ENCODE results near the gene MEGF6.
"Not testable (repeated sequence)": the region's sequence is repeated elsewhere in the genome, so short reads cannot be mapped to it uniquely, and the experiment has no call there.

MEGF6 gene

GRCh38 chr1:3575515-3575914 is 35.8 kb downstream of the MEGF6 start:
- not testable (repeated sequence) for DNase-seq (ENCODE audit: low read depth in 3 of 3)

- no peak for DNase-seq (ENCODE audit: low read depth in 3 of 3)
These were observed 37.8 kb downstream of the MEGF6 start for GRCh38 chr1:3573500-3573899.

- not testable (repeated sequence) for DNase-seq (ENCODE audit: low read depth in 3 of 3)
These were observed 38.7 kb downstream of the MEGF6 start for GRCh38 chr1:3572638-3573037.

GRCh38 chr1:3571263-3571662 is 40.0 kb downstream of the MEGF6 start:
- no peak for DNase-seq (ENCODE audit: low read depth in 3 of 3)

GRCh38 chr1:3570066-3570986 is 41.0 kb downstream of the MEGF6 start:
- DNase-seq (ENCODE audit: low read depth in 3 of 3), result no peak

GRCh38 chr1:3569436-3569835 is 41.9 kb downstream of the MEGF6 start:
- no peak for DNase-seq (ENCODE audit: low read depth in 3 of 3)

- no peak for DNase-seq (ENCODE audit: low read depth in 3 of 3)
These were observed 42.4 kb downstream of the MEGF6 start for GRCh38 chr1:3568815-3569435.

GRCh38 chr1:3566951-3567804 is 44.1 kb downstream of the MEGF6 start:
- DNase-seq (ENCODE audit: low read depth in 3 of 3), result no peak

- DNase-seq (ENCODE audit: low read depth in 3 of 3), result no peak
These were observed 45.1 kb downstream of the MEGF6 start for GRCh38 chr1:3566003-3566885.

- no peak for DNase-seq (ENCODE audit: low read depth in 3 of 3)
These were observed 46.1 kb downstream of the MEGF6 start for GRCh38 chr1:3564921-3565831.

- DNase-seq (ENCODE audit: low read depth in 3 of 3), result no peak
These were observed 47.7 kb downstream of the MEGF6 start for GRCh38 chr1:3563610-3564009.

GRCh38 chr1:3563125-3563524 is 48.2 kb downstream of the MEGF6 start:
- no peak for DNase-seq (ENCODE audit: low read depth in 3 of 3)

- DNase-seq (ENCODE audit: low read depth in 3 of 3), result no peak
These were observed 48.6 kb downstream of the MEGF6 start for GRCh38 chr1:3562712-3563111.

GRCh38 chr1:3561702-3562101 is 49.6 kb downstream of the MEGF6 start:
- no peak for DNase-seq (ENCODE audit: low read depth in 3 of 3)

- no peak for DNase-seq (ENCODE audit: low read depth in 3 of 3)
These were observed 50.3 kb downstream of the MEGF6 start for GRCh38 chr1:3560981-3561380.

GRCh38 chr1:3560251-3560871 is 50.9 kb downstream of the MEGF6 start:
- no peak for DNase-seq (ENCODE audit: low read depth in 3 of 3)

- no peak for DNase-seq (ENCODE audit: low read depth in 3 of 3)
These were observed 53.1 kb downstream of the MEGF6 start for GRCh38 chr1:3558036-3558726.

- no peak for DNase-seq (ENCODE audit: low read depth in 3 of 3)
These were observed 53.9 kb downstream of the MEGF6 start for GRCh38 chr1:3557366-3557765.

GRCh38 chr1:3556336-3556735 is 55.0 kb downstream of the MEGF6 start:
- no peak for DNase-seq (ENCODE audit: low read depth in 3 of 3)

Measured in stimulated activated CD4-positive, alpha-beta T cell treated with anti-CD3 and anti-CD28 coated beads, TNF-alpha, amount 100 ng/mL, for 48 hours (primary cell).